RPMI7951 (cell line): Measurements from ENCODE around the gene FILIP1L. TPM values are rescaled to one million over a fixed set of nuclear protein-coding genes. Genes with fewer than 3 reads are reported as not detected.

ENCODE experiments used
- DNase-seq: peaks from one replicate; pipeline ENCODE4 v3.0.0-alpha.2; 2012; ENCODE audit warnings: low read depth
- total RNA-seq: library from RNA; depleted of rRNA; stranded (reverse); fragments of >200 nt; shearing (Covaris generic); gene quantifications from 2 replicates; pipeline ENCODE4 v1.2.3, GENCODE V29; 2014

The FILIP1L gene
- total RNA-seq, 1 experiment from 2014 or later, result not detected

DNA sequence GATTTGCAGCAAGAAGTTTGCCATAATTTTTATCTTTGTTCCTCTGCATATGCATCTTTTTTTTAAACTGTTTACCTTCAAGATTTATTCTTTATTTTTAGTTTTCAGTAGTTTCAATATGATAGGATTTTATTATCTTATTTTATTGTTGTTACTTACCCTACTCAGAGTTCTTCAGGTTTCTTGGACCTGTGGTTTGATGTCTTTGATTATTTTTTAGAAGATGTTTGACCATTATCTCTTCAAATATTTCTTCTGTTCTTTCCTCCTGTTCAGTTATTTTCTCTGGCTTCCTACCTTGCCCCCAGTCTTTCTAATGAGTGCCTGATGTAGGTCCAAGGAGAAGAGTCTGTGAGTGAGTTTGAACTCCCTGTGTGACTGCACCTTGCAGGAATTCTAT lies 137.7 kb downstream of the FILIP1L start:
- DNase-seq, result no peak

DNA sequence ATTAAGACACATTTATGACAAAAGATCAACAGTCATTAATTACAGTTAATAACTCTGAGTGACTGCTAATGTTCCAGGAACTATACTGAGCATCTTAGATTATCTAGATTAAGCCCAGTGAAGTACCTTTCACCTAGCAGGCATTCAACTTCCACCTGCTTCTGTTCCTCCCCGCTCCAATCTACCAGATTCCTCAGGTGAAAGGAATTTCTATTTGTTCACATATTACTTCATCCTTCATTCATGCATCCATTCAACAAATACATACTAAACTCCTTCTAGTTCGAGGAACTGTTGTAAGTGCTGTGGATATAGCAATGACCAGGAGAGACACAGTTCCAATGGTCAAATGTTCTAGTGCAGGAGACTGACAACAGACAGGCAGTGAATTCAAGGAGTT lies 139.3 kb downstream of the FILIP1L start:
- DNase-seq, result no peak

- no peak for DNase-seq
Measured at GRCh38 chr3:99972380-99973104, 141.8 kb downstream of the FILIP1L start.

DNA sequence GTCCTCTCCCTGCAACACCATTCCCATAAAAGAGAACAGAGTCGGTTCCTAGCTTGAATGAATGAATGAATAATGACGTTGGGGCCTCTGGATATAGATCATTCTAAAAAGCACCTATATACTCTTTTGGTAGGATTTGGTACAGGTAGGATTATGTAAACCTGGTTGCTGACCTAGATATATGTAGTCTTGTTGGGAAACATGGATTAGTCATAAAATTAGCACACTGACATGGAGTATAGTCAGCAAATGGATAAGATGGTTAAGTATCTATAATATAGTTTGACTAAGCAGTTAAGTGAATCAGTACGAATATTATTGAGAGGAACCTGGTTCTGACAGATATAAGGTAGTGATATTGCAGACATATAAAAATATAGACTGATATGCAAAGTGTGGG lies 142.5 kb downstream of the FILIP1L start:
- no peak for DNase-seq

GRCh38 chr3:99970198-99970597 lies 144.1 kb downstream of the FILIP1L start:
- no peak for DNase-seq

GRCh38 chr3:99969136-99969535 lies 145.2 kb downstream of the FILIP1L start:
- no peak for DNase-seq

DNA sequence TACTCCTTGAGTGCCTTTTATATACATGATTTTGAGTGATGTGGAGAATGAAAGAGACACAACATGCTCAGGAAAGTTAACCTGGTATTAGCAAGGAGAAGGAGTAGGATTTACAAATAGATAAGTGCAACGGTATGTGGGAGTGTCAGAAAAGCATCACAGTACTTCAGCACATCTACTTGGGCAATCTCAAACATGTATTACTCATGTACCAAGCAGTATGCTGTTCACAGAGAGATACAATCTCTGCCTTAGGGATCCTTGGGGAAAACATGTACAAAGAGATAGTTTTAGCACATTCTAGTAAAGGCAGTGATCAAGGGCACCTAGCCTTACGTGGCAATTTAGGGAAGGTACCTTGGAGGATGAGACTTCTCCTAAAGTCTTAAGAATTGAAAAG lies 146.5 kb downstream of the FILIP1L start:
- DNase-seq, result peak; percentile 19

DNA sequence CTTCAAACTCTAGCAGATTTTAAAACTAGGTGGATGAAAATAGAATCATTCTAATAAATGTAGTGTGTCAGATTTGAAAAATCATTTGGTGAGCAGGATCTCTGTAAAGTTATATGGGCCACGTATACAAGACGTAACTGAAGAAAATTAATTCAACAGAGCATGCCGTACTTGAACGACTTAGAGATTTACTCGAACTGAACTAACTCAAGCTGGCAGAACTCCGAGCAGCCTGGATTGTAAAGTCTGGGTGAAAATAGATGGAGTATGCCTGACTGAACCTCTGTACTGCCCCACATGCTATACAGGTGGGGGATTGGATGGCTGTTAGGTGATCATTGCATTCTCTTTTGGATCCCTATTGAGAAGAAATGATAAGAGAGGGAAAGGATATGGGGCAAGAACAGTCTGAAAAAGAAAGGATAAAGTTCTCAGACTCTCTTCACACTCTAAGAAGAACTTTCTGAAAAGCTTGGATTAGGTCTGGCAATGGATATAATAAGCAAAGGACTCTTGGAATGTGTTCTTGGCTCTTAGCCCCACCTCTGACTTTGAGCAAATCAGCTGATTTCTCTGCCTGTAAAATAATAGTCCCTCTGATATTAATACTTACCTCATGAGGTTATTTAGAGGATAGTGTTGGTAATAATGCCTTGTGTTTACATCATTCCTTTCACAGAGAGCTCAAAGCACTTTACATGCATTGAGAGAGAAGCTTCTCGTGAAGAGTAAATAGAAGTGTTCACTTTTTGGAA lies 147.5 kb downstream of the FILIP1L start:
- no peak for DNase-seq

GRCh38 chr3:99965681-99966408 lies 148.5 kb downstream of the FILIP1L start:
- DNase-seq, result no peak

DNA sequence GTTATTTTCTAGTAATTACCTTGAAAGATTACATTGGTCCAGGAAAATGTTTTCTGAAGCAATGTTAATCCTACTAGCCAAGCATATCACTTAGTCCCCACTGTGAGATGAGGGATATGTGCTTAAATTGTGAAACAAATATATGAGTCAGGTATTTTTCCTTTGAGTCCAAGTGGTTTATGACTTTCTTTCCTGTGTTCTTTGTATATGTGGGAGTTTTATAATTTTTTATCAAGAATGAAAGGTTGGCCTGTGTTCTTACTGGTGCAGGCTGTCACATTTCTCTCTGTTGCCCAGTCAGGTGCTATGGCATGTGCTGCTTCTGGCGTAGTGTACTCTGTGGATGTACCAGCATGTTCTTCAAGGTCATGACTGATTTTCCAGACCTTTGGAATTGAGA lies 149.2 kb downstream of the FILIP1L start:
- no peak for DNase-seq

DNA sequence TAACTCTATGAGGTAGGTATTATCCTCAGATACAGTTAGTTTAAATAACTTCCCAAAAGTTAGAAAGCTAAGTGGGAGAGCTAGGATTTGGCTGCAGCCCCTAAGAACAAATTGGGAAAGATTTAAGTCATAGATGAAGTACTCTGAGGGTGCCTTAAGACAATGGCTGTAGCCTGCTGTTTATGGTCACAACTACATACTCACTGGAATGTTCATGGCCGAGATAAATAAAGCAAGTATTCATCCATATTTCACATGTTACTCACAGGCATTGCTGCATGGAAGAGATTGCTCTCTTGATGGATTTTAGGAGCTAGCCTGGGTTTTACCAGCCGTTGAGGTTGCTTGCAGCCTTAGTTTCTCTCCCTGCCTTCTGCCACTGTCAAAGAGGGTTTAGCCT lies 151.6 kb downstream of the FILIP1L start:
- peak; percentile 26 for DNase-seq

DNA sequence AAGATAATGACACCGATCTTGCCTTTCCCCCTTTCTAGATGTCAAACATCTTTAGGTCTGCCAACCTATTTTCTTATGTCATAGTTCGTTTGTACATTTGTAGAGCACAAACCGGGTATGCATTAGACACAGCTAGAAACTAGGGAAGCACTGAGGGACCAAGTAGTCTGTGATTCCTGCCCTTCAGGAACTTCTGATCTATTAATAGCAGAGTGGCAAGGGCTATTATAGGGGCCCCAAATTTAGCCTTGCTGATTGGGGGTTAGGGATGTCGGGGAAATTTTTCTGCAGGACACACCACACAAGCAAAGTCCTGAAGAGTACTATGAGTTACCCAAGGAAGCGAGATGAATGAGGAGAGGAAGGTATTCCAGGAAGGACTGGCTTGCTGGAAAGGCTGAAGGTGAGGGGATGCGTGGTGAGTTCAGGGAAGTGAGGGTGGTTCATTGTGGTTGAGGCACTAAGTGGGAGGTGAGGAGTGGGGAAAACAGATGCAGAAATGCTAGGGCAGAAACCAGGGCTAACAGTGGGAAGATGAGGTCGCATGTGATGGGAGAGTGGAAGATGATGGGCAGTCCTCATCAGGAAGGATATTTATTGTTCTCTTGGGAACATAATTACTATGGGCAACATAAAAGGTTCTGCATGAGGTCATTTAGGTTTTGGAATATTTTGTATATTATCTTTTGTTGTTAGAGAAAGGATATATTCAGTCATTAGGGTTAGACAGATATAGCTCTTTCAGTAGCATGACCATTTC lies 152.4 kb downstream of the FILIP1L start:
- DNase-seq, result no peak

- no peak for DNase-seq
Measured at GRCh38 chr3:99960941-99961340, 153.4 kb downstream of the FILIP1L start.

GRCh38 chr3:99960123-99960878 lies 154.0 kb downstream of the FILIP1L start:
- DNase-seq, result no peak

- no peak for DNase-seq
Measured at GRCh38 chr3:99958222-99958912, 155.9 kb downstream of the FILIP1L start.

DNA sequence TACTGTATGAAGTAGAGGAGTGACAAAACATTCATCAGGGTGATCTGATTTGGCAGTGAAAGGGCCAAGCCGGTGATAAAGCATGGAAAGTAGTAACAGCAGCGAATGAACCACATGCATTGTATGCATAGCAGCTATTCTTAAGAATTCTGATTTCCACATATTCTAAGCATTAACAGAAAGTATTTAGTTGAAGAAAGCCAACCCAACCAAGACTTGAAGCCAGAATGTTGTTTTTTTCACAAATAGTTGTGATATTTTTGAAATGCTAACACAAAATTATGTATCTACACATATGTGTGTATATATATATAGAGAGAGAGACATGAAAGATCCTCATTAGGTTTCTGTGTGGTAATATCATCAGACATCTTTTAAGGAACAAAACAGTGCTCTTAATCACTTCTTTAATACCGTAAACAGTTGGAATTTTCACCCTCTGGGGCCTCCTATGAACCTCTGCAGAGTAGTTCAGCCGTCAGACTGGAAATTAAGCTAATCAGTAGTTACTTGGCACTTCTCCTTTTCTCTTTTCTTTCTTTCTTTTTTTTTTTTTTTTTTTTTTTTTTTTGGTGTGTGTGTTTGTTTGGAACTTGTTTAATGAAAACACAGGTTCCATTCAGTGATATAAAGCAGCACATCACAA lies 157.0 kb downstream of the FILIP1L start:
- no peak for DNase-seq

DNA sequence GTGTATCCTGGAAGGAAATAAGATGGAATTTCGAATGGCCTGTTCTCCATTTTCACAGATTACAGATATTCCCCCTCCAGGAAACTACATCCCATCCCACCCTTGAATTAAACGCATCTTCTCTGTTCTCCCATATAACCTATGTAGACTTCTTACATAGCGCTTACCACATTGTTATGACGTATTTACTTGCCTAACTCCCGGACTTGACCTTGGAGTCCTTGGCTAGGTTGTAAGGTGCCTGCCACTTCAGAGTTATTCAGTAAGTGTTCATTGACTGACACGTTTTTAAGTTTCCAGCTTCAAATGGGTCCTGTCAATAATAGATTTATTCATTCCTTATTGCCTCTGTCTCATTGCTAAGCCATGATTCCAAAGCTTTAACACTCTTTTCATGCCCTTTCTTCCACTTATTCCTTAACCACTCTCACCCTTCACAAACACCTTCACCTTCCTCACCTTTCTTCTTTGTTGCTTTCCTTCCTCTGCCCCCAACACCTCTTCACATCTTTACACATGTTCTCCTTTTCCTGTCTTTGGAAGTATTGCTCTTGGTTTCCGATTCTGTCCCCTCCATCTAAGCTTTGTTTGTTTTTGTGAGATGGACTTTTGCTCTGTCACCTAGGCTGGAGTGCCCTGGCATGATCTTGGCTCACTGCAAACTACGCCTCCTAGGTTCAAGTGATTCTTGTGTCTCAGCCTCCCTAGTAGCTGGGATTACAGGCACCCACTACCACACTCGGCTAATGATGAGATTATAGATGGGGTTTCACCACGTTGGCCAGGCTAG lies 158.3 kb downstream of the FILIP1L start:
- DNase-seq, result no peak

DNA sequence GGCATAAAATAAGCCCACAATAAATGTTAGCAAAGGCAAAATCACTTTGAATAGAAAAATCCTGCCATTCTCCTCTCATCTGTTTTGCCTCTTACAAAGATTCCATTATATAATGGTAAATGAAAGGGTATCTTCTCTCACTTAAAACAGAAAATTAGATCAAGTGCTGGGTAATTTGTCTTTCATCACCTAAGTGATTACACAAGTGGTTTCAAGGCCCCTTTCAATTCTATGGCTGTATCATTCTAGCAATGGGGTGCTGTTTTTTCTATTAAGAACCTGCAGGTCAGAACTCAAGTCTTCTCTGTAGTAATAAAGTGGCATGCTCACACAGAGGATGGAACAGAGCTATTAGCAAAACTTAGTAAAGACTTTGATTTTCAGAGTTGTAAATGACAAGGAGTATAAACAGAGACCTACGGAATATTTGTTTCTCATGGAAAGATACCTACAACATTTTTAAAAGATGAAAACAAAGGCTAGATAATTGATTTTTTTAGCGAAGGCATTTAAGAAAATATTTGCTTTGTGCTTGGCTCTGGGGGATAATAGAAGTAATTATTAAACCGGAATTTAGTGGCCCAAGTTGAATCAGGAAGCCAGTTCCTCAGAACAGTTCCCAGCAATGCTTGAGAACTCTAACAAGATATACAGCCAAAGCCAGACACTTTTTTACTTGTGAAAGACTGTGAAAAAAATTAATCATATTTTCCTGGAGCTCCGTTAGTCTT lies 159.2 kb downstream of the FILIP1L start:
- DNase-seq, result no peak

GRCh38 chr3:99953596-99953995 lies 160.7 kb downstream of the FILIP1L start:
- peak; percentile 40 for DNase-seq
